Bronchial epithelial cell (primary cell): ENCODE results near the gene TBX3. TPM values are rescaled to one million over a fixed set of nuclear protein-coding genes. Genes with fewer than 3 reads are reported as not detected.

Experiments
- DNase-seq: peaks from one replicate; pipeline ENCODE4 v3.0.0-alpha.2; 2010; ENCODE audit warnings: low read depth
- FAIRE-seq: peaks from 2 replicates; lab custom pipeline; 2011; peaks lifted over from hg19 to GRCh38; lab: Jason Lieb, UNC
- H3K27me3 ChIP-seq: 2 replicates; pipeline ENCODE4 v1.5.1; 2011; ENCODE audit warnings: low read length; ENCODE audit not compliant: control insufficient read depth, insufficient read depth
- H3K36me3 ChIP-seq: 2 replicates; pipeline ENCODE4 v1.5.1; 2011; ENCODE audit warnings: low read length; ENCODE audit not compliant: control insufficient read depth, insufficient read depth
- H3K4me3 ChIP-seq: 2 replicates; pipeline ENCODE4 v1.5.1; 2011; ENCODE audit warnings: mild to moderate bottlenecking, low read depth, low read length, control low read depth
- CTCF ChIP-seq: IDR thresholded peaks from 2 replicates; pipeline ENCODE4 v1.5.1; 2011; ENCODE audit warnings: mild to moderate bottlenecking, moderate library complexity, low read length, control low read depth, inconsistent platforms; ENCODE audit not compliant: insufficient read depth, severe bottlenecking
- total RNA-seq: library from RNA; depleted of rRNA; stranded (reverse); fragments of >200 nt; gene quantifications from 2 replicates; pipeline ENCODE4 v1.2.1, GENCODE V29; 2014

TBX3 gene
- total RNA-seq, 1 donor from 2014 or later, result 1.3 TPM

GRCh38 chr12:114649585-114649984 lies 34.4 kb downstream of the TBX3 start:
- TF ChIP-seq CTCF, result no peak
- no peak for FAIRE-seq
- Histone ChIP-seq H3K36me3 (no peaks in the 10 kb centered on the region), H3K27me3 (no peaks in the 10 kb centered on the region), H3K4me3 (no peak overlapping the region)
- DNase-seq, result no peak

DNA sequence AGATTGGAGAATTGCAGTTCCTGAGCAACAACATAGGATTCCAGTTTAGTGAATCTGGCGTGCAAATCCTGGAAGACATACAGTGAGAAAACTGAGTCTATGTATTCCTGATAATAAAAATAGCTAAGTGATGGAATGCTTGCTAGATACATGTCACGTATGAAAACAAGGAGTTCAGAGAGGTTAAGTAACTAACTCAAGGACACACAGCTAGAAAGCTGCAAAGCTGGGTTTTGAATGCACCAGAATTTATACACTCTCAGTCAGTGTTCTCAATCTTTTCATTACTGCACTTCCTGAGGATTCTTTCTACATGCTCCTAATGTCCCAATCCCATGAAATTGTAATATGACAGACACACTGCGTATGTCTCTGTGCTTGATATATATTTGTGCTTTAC lies 35.3 kb downstream of the TBX3 start:
- H3K4me3 ChIP-seq, result no peak overlapping the region
- no peaks in the 10 kb centered on the region for H3K27me3 ChIP-seq
- no peak for TF ChIP-seq CTCF
- FAIRE-seq (no peak), DNase-seq (no peak)
- H3K36me3 ChIP-seq, result no peaks in the 10 kb centered on the region

- Histone ChIP-seq H3K27me3 (no peaks in the 10 kb centered on the region), H3K36me3 (no peaks in the 10 kb centered on the region), H3K4me3 (no peak overlapping the region)
- FAIRE-seq, result no peak
- DNase-seq, result no peak
- TF ChIP-seq CTCF, result no peak
These were observed 45.1 kb downstream of the TBX3 start for GRCh38 chr12:114638790-114639435.

- FAIRE-seq, result no peak
- no peaks in the 10 kb centered on the region for H3K27me3 ChIP-seq
- H3K4me3 ChIP-seq, result no peak overlapping the region
- H3K36me3 ChIP-seq, result no peaks in the 10 kb centered on the region
- DNase-seq, result peak; percentile 27
- TF ChIP-seq CTCF, result no peak
These were observed 47.1 kb downstream of the TBX3 start for GRCh38 chr12:114636723-114637480.

- DNase-seq (no peak), FAIRE-seq (no peak)
- no peaks in the 10 kb centered on the region for H3K36me3 ChIP-seq
- H3K4me3 ChIP-seq, result no peak overlapping the region
- no peaks in the 10 kb centered on the region for H3K27me3 ChIP-seq
- TF ChIP-seq CTCF, result no peak
These were observed 52.7 kb downstream of the TBX3 start for GRCh38 chr12:114631242-114631641.
